Gastrocnemius medialis (tissue), 4 donors: ENCODE data around the gene SEC22C.

Experiments
- CTCF ChIP-seq, 5 experiments: fragments of 450-650 bp in 3 of 5; fragments of 200-600 bp in 2 of 5; sonication (generic) in 2 of 5; IDR thresholded peaks in 4 of 5; conservative IDR thresholded peaks in 1 of 5; 1 replicate in 4 of 5; 2 replicates in 1 of 5; pipeline ENCODE4 v1.5.1; 2016 to 2019; ENCODE audit warnings: antibody characterized with exemption in 5 of 5, mild to moderate bottlenecking in 3 of 5, moderate library complexity in 3 of 5
- POLR2A ChIP-seq, 2 donors: fragments of 450-650 bp; IDR thresholded peaks; one replicate each; pipeline ENCODE4 v1.6.1; 2017; ENCODE audit warnings: antibody characterized with exemption in 2 of 2, mild to moderate bottlenecking in 2 of 2, moderate library complexity in 2 of 2

- TF ChIP-seq CTCF (IDR thresholded peaks at IDR 0.05 in 4 of 5, conservative IDR thresholded peaks at IDR 0.05 in 1 of 5) (no peak), POLR2A (IDR thresholded peaks at IDR 0.05) (no peak)
Observed at GRCh38 chr3:42516443-42516842, 65.3 kb downstream of the SEC22C start.
